Naive thymus-derived CD4-positive, alpha-beta T cell (primary cell): ENCODE results near the gene ABCC3. TPM values are rescaled to one million over a fixed set of nuclear protein-coding genes. Genes with fewer than 3 reads are reported as not detected.

Source experiments
- ATAC-seq: fragments of 150-1000 bp; cut with Tn5 transposase; 2 replicates; pipeline ENCODE4 v1.10.0; 2021; ENCODE audit warnings: mild to moderate bottlenecking, moderate library complexity
- CTCF ChIA-PET: fragments of 350-600 bp; sonication (Branson Sonifier 250); formaldehyde crosslinking; loops from one replicate; lab custom pipeline; 2021; ENCODE audit warnings: antibody characterized with exemption; lab: Charles Lee
- POLR2A ChIA-PET: fragments of 350-600 bp; sonication (Branson Sonifier 250); formaldehyde crosslinking; loops from one replicate; lab custom pipeline; 2021; ENCODE audit warnings: antibody characterized with exemption, inconsistent platforms; lab: Charles Lee
- DNase-seq, 9 donors: peaks; one replicate each; pipeline versions ENCODE4 v3.0.0 to v3.0.0-alpha.2; 2020 to 2022; ENCODE audit warnings: mixed read lengths in 1 of 9
- H3K27ac ChIP-seq: one replicate; pipeline ENCODE4 v1.7.0; 2013; ENCODE audit warnings: mild to moderate bottlenecking, low read depth, low read length, moderate library complexity
- H3K27me3 ChIP-seq, 2 donors: one replicate each; pipeline ENCODE4 v1.7.0; 2013; ENCODE audit warnings: low read length in 2 of 2, mild to moderate bottlenecking in 2 of 2, moderate library complexity in 2 of 2; ENCODE audit not compliant: control insufficient read depth in 2 of 2, insufficient read depth in 2 of 2
- H3K36me3 ChIP-seq, 3 experiments: 1 replicate in 2 of 3; 2 replicates in 1 of 3; pipeline ENCODE4 v1.7.0; 2013; ENCODE audit warnings: low read length in 3 of 3, mild to moderate bottlenecking in 3 of 3, moderate library complexity in 1 of 3; ENCODE audit not compliant: insufficient read depth in 3 of 3, control insufficient read depth in 2 of 3
- H3K4me1 ChIP-seq, 2 donors: one replicate each; pipeline ENCODE4 v1.7.0; 2013; ENCODE audit warnings: low read length in 2 of 2, mild to moderate bottlenecking in 2 of 2, moderate library complexity in 1 of 2; ENCODE audit not compliant: control insufficient read depth in 2 of 2, insufficient read depth in 2 of 2
- H3K4me3 ChIP-seq: 2 replicates; pipeline ENCODE4 v1.7.0; 2013; ENCODE audit warnings: mild to moderate bottlenecking, low read length
- H3K9me3 ChIP-seq, 3 experiments: 1 replicate in 2 of 3; 2 replicates in 1 of 3; pipeline ENCODE4 v1.7.0; 2013; ENCODE audit warnings: low read length in 3 of 3; ENCODE audit not compliant: control insufficient read depth in 2 of 3
- H3K27ac Mint-ChIP-seq, 9 donors: one replicate each; pipeline ENCODE4 v1.8.0; 2020 to 2022; ENCODE audit warnings: mixed read lengths in 9 of 9, mild to moderate bottlenecking in 8 of 9, moderate library complexity in 5 of 9, inconsistent platforms in 2 of 9
- H3K27me3 Mint-ChIP-seq, 5 donors: one replicate each; pipeline ENCODE4 v1.8.0; 2021 to 2022; ENCODE audit warnings: mixed read lengths in 5 of 5, mild to moderate bottlenecking in 1 of 5
- H3K36me3 Mint-ChIP-seq, 5 donors: one replicate each; pipeline ENCODE4 v1.8.0; 2020 to 2022; ENCODE audit warnings: mixed read lengths in 5 of 5, mild to moderate bottlenecking in 3 of 5, inconsistent platforms in 1 of 5
- H3K4me1 Mint-ChIP-seq, 7 donors: one replicate each; pipeline ENCODE4 v1.8.0; 2020 to 2022; ENCODE audit warnings: mixed read lengths in 7 of 7, mild to moderate bottlenecking in 3 of 7, inconsistent platforms in 1 of 7
- H3K4me3 Mint-ChIP-seq, 10 donors: one replicate each; pipeline ENCODE4 v1.8.0; 2020 to 2022; ENCODE audit warnings: mild to moderate bottlenecking in 10 of 10, mixed read lengths in 10 of 10, moderate library complexity in 6 of 10, inconsistent platforms in 2 of 10
- H3K9me3 Mint-ChIP-seq, 11 donors: one replicate each; pipeline ENCODE4 v1.8.0; 2020 to 2022; ENCODE audit warnings: mixed read lengths in 11 of 11, mild to moderate bottlenecking in 4 of 11, inconsistent platforms in 1 of 11, moderate library complexity in 1 of 11
- intact Hi-C, 2 donors: fragments of 100-400 bp; cut with micrococcal nuclease; formaldehyde crosslinking; loops; one replicate each; pipeline ENCODE4 v1.15.1; 2023
- polyA plus RNA-seq, 2 donors: library from polyadenylated mRNA; unstranded; fragments of 300-500 nt; fragmentation: Illumina TruSeq; gene quantifications; one replicate each; pipeline ENCODE4 v1.2.3, GENCODE V29; 2021
- total RNA-seq, 6 experiments: library from RNA in 5 of 6; stranded (reverse) in 5 of 6; gene quantifications; 1 replicate in 5 of 6; 2 replicates in 1 of 6; pipeline ENCODE4 v1.2.3 and lab custom pipeline; 2021 to 2026

Gene ABCC3
- total and polyA plus RNA-seq, 7 experiments from 2014 or later, result 0.68 to 22.4 (median 1.3) TPM; not detected in 3

DNA sequence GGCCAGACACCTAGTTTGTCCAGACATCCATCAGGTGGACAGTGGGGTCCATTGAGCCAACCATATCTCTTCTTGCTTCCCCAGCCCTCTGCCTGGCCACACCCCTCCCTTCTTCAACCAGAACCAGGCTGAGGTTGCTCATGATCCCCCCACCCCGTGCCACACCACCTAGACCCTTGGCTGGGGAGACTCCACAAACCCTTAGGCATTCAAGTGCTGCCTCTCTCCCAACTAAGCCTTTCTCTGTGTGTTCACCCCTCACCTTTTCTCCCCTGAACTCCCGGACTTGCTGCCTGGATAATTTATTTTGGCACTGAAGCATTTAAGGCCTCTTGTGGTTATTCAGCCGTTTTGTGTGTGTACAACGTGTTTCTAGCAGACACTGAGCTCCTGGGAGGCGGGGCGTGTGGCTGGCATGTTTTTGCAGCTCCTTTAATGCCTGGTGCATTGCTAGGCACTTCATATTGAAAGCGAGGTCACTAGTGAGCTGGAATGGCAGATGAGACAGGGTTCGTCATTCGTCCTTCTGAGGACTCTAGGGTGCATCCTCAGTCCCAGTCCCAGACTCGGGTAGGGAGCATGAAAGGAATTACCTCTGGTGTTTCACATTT lies 45.5 kb upstream of the ABCC3 start:
- Mint-ChIP-seq H3K36me3 (no peaks in the 10 kb centered on the region), H3K27me3 (peaks cover 0 to 6% (median 1%) of the 10 kb centered on the region in 5 donors), H3K4me1 (no peaks in the 10 kb centered on the region), H3K9me3 (no peaks in the 10 kb centered on the region), H3K27ac (peak overlapping the region in 1 of 9 donors; percentile 39), H3K4me3 (no peak overlapping the region)
- Histone ChIP-seq H3K27me3 (no peaks in the 10 kb centered on the region), H3K36me3 (no peaks in the 10 kb centered on the region), H3K9me3 (no peaks in the 10 kb centered on the region), H3K27ac (no peak overlapping the region), H3K4me1 (no peaks in the 10 kb centered on the region), H3K4me3 (no peak overlapping the region)
- ChIA-PET POLR2A (no interaction called here), CTCF (no interaction called here)
- ATAC-seq (no peak), DNase-seq (no peak)
- intact Hi-C loops, result no loop called here

DNA sequence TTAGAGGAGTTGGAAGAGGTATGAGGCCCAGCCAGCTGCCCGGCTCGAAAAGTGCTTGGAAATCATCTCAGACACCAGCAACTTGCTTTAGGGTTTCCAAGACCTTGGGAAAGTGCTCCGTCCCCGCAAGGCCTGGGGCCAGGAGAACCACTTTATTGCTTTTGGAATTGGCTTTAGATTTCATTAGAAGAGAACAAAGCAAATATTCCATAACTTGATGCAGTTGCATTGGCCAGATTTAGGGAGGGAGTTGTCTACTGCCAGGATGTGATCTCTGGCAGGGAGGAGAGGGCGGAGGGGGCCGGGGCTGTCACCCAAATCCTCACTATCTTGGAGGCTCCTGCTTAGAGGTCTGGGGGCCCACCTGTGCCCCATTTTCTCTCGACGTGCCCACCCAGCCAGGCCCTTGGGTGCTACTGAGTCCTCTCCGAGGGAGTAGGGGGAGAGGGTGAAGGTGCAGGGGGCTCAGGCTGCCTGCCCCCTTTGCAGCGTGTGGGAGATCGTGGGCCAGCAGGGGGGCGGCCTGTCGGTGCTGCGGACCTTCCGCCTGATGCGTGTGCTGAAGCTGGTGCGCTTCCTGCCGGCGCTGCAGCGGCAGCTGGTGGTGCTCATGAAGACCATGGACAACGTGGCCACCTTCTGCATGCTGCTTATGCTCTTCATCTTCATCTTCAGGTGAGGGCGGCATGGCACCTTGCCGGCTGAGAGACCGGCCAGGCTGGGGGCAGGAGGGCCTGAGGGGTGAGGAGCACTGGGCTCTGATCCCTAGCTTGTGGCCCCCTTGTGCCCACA lies 43.5 kb upstream of the ABCC3 start:
- no peak overlapping the region for H3K4me3 ChIP-seq
- H3K36me3 ChIP-seq, result no peaks in the 10 kb centered on the region
- ATAC-seq (no peak), DNase-seq (no peak)
- no peaks in the 10 kb centered on the region for H3K4me1 ChIP-seq
- Mint-ChIP-seq H3K36me3 (no peaks in the 10 kb centered on the region), H3K27me3 (peaks cover 0 to 3% (median 0%) of the 10 kb centered on the region in 5 donors), H3K4me3 (no peak overlapping the region), H3K4me1 (no peaks in the 10 kb centered on the region), H3K9me3 (no peaks in the 10 kb centered on the region), H3K27ac (no peak overlapping the region)
- intact Hi-C loops, result no loop called here
- H3K9me3 ChIP-seq, result no peaks in the 10 kb centered on the region
- CTCF ChIA-PET, result no interaction called here
- POLR2A ChIA-PET, result no interaction called here
- no peak overlapping the region for H3K27ac ChIP-seq
- no peaks in the 10 kb centered on the region for H3K27me3 ChIP-seq

DNA sequence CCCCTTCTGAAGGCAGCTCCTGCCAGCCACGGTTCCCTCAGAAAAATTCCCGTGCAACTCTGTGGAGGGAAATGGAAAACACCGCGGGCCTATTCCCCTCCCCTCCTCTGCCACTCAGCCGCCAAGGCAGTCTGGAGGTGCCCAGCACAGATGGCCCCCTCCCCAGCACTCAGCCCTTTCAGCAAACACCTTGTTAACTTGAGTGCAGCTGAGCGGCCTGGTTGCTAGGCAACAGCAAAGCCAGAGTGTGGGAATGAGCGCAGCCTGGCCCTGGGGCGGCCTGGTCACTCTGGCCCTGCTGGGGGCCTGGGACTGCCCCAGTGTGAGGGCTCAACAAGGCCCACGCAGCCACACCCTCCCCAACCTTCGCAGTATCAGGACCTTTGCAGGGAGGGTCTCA lies 41.4 kb upstream of the ABCC3 start:
- H3K27ac Mint-ChIP-seq, result no peak overlapping the region
- intact Hi-C loops, result no loop called here
- H3K36me3 Mint-ChIP-seq, result no peaks in the 10 kb centered on the region
- Histone ChIP-seq H3K27ac (no peak overlapping the region), H3K4me3 (no peak overlapping the region), H3K27me3 (no peaks in the 10 kb centered on the region), H3K9me3 (no peaks in the 10 kb centered on the region), H3K4me1 (no peaks in the 10 kb centered on the region), H3K36me3 (no peaks in the 10 kb centered on the region)
- no peaks in the 10 kb centered on the region for H3K9me3 Mint-ChIP-seq
- H3K4me3 Mint-ChIP-seq, result no peak overlapping the region
- ATAC-seq, result no peak
- H3K4me1 Mint-ChIP-seq, result no peaks in the 10 kb centered on the region
- ChIA-PET CTCF (no interaction called here), POLR2A (no interaction called here)
- H3K27me3 Mint-ChIP-seq, result peaks cover 0 to 3% (median 0%) of the 10 kb centered on the region in 5 donors
- DNase-seq, result no peak

DNA sequence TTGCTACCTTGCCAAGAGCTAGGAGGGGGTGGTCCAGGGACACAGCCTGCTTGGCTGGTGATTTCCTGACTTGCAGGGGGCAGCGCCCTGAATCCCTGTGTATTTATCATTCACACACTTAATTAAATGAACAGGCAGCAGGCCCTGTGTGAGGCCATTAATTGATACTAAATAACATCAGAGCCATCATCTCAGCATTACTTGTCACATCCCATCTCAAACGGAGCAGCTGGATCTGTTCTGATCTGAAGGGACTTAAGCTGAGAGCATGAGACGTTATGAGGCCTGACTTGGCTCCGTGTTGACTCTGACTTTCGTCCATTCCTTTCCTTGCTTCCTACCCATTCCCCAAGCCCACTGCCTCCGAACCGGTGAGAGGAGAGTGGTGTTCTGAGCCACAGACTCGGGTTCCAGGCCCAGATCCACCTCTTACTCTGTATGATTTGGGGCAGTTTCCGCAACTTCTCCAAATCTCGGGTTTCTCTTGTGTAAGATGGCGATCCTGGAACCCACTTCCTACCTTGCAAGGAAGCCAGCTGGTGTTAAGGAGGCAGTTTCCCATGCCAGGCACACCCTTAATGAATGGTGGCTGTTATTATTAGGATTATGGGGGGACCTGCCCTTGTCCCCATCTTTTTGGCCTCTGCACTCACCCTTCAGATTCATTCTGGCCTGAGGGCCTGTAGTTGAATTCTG lies 40.4 kb upstream of the ABCC3 start:
- Mint-ChIP-seq H3K27ac (peak overlapping the region in 1 of 9 donors; percentile 18), H3K36me3 (no peaks in the 10 kb centered on the region)

GRCh38 chr17:50594892-50595291 lies 39.8 kb upstream of the ABCC3 start:
- Mint-ChIP-seq H3K36me3 (no peaks in the 10 kb centered on the region), H3K27me3 (no peaks in the 10 kb centered on the region), H3K4me1 (no peaks in the 10 kb centered on the region), H3K27ac (no peak overlapping the region), H3K9me3 (no peaks in the 10 kb centered on the region), H3K4me3 (no peak overlapping the region)
- intact Hi-C loops, result no loop called here
- no peak for ATAC-seq
- no peak overlapping the region for H3K27ac ChIP-seq
- H3K9me3 ChIP-seq, result no peaks in the 10 kb centered on the region
- H3K4me3 ChIP-seq, result no peak overlapping the region
- no peaks in the 10 kb centered on the region for H3K36me3 ChIP-seq
- H3K27me3 ChIP-seq, result no peaks in the 10 kb centered on the region
- ChIA-PET POLR2A (no interaction called here), CTCF (no interaction called here)
- no peaks in the 10 kb centered on the region for H3K4me1 ChIP-seq
- no peak for DNase-seq

More for the DNA sequence above, 40.4 kb upstream of the ABCC3 start:
- POLR2A ChIA-PET, result no interaction called here
- no peak overlapping the region for H3K4me3 Mint-ChIP-seq
- no peak overlapping the region for H3K27ac ChIP-seq
- DNase-seq (no peak), ATAC-seq (no peak)
- intact Hi-C loops, result no loop called here
- H3K27me3 ChIP-seq, result no peaks in the 10 kb centered on the region
- H3K27me3 Mint-ChIP-seq, result peaks cover 0 to under 1% (median 0%) of the 10 kb centered on the region in 5 donors
- H3K9me3 Mint-ChIP-seq, result no peaks in the 10 kb centered on the region
- no peaks in the 10 kb centered on the region for H3K36me3 ChIP-seq
- CTCF ChIA-PET, result no interaction called here
- H3K4me1 Mint-ChIP-seq, result no peaks in the 10 kb centered on the region
- no peaks in the 10 kb centered on the region for H3K9me3 ChIP-seq
- no peaks in the 10 kb centered on the region for H3K4me1 ChIP-seq
- H3K4me3 ChIP-seq, result no peak overlapping the region

GRCh38 chr17:50596191-50597037 lies 38.3 kb upstream of the ABCC3 start:
- H3K27me3 ChIP-seq, result no peaks in the 10 kb centered on the region
- no peaks in the 10 kb centered on the region for H3K9me3 ChIP-seq
- no peak for ATAC-seq
- intact Hi-C loops, result no loop called here
- ChIA-PET POLR2A (no interaction called here), CTCF (no interaction called here)
- no peaks in the 10 kb centered on the region for H3K4me1 Mint-ChIP-seq
- no peak overlapping the region for H3K4me3 Mint-ChIP-seq
- no peaks in the 10 kb centered on the region for H3K36me3 ChIP-seq
- DNase-seq, result no peak
- no peaks in the 10 kb centered on the region for H3K9me3 Mint-ChIP-seq
- no peaks in the 10 kb centered on the region for H3K27me3 Mint-ChIP-seq
- H3K4me3 ChIP-seq, result no peak overlapping the region
- H3K36me3 Mint-ChIP-seq, result no peaks in the 10 kb centered on the region
- H3K27ac Mint-ChIP-seq, result no peak overlapping the region
- H3K27ac ChIP-seq, result no peak overlapping the region
- H3K4me1 ChIP-seq, result no peaks in the 10 kb centered on the region
